Gastroesophageal sphincter (tissue), 4 donors: ENCODE measurements around the gene AP3S1. TPM values are rescaled to one million over a fixed set of nuclear protein-coding genes. Genes with fewer than 3 reads are reported as not detected.

Experiments used
- ATAC-seq: fragments of 150-250 bp; one replicate; pipeline ENCODE4 v1.9.1; 2016; ENCODE audit warnings: mild to moderate bottlenecking, moderate library complexity
- H3K27ac ChIP-seq, 4 donors: fragments of 200-600 bp; sonication (generic) in 3 of 4; 1 replicate in 3 of 4; 2 replicates in 1 of 4; pipeline ENCODE4 v1.5.1; 2016 to 2019
- H3K27me3 ChIP-seq: fragments of 200-600 bp; sonication (generic); one replicate; pipeline ENCODE4 v1.5.1; 2019
- H3K36me3 ChIP-seq, 2 donors: fragments of 200-600 bp; sonication (generic); one replicate each; pipeline ENCODE4 v1.5.1; 2019; ENCODE audit warnings: control low read depth in 1 of 2
- H3K4me1 ChIP-seq, 3 donors: fragments of 200-600 bp; sonication (generic); 1 replicate in 2 of 3; 2 replicates in 1 of 3; pipeline ENCODE4 v1.5.1; 2016 to 2019; ENCODE audit warnings: control low read depth in 2 of 3
- H3K4me3 ChIP-seq, 2 donors: fragments of 200-600 bp; sonication (generic); one replicate each; pipeline ENCODE4 v1.5.1; 2019; ENCODE audit warnings: mild to moderate bottlenecking in 1 of 2, moderate library complexity in 1 of 2
- H3K9me3 ChIP-seq, 3 donors: fragments of 200-600 bp; sonication (generic); one replicate each; pipeline ENCODE4 v1.5.1; 2017 to 2019; ENCODE audit warnings: control low read depth in 2 of 3
- CTCF ChIP-seq, 4 experiments: fragments of 200-600 bp in 2 of 4; fragments of 450-650 bp in 2 of 4; sonication (generic) in 1 of 4; IDR thresholded peaks; one replicate each; pipeline ENCODE4 v1.5.1; 2017 to 2019; ENCODE audit warnings: antibody characterized with exemption in 4 of 4, mild to moderate bottlenecking in 2 of 4, moderate library complexity in 2 of 4
- EP300 ChIP-seq: sonication (generic); formaldehyde crosslinking; IDR thresholded peaks from one replicate; pipeline ENCODE4 v1.6.1; 2017; ENCODE audit warnings: antibody characterized with exemption, mild to moderate bottlenecking
- POLR2A ChIP-seq, 2 donors: fragments of 450-650 bp; IDR thresholded peaks; one replicate each; pipeline ENCODE4 v1.6.1; 2017; ENCODE audit warnings: antibody characterized with exemption in 2 of 2, mild to moderate bottlenecking in 2 of 2, moderate library complexity in 1 of 2
- POLR2AphosphoS5 ChIP-seq: sonication (generic); formaldehyde crosslinking; IDR thresholded peaks from one replicate; pipeline ENCODE4 v1.6.1; 2017; ENCODE audit warnings: antibody characterized with exemption
- WGBS, 2 donors: methylation state at CpG; one replicate each; pipeline ENCODE4 v1.1.5; 2018; ENCODE audit warnings: low coverage in 1 of 2; 5-methylcytosine and 5-hydroxymethylcytosine counted together
- total RNA-seq, 4 donors: library from RNA; depleted of rRNA; stranded (reverse); fragments of >200 nt; gene quantifications; one replicate each; pipeline ENCODE4 v1.1.0, GENCODE V29; 2016

The AP3S1 gene
- total RNA-seq, 4 donors from 2014 or later, result 62.1 to 200 (median 99.5) TPM

- H3K27ac ChIP-seq, result peak overlapping the region in 3 of 4 donors; percentile 75 to 92 (median 75)
- ATAC-seq, result peak; percentile 32
Observed at GRCh38 chr5:115815693-115816225, 26.0 kb upstream of the AP3S1 start.

GRCh38 chr5:115816226-115817081 lies 25.3 kb upstream of the AP3S1 start, which contains the start of gene CDO1:
Gene CDO1, minus strand, starts transcription at chr5:115816659. Its CDS starts 262 bp downstream, at chr5:115816397.
- Histone ChIP-seq H3K27ac (peak within 1 kb of the TSS; percentile 24 to 92 (median 75)), H3K4me3 (peak within 1 kb of the TSS; percentile 52 to 61), H3K4me1 (peaks cover 0 to 20% (median 10%) of the 10 kb centered on the region in 3 donors), H3K36me3 (no peaks in the 10 kb centered on the region), H3K27me3 (peaks cover 39% of the 10 kb centered on the region), H3K9me3 (no peaks in the 10 kb centered on the region)
- TF ChIP-seq POLR2A (IDR thresholded peaks at IDR 0.05), result peak in 1 of 2 donors; percentile 24
- TF ChIP-seq POLR2AphosphoS5, result no peak
- peak in 1 of 4 experiments; percentile 3 for TF ChIP-seq CTCF (IDR thresholded peaks at IDR 0.05)
- no peak for TF ChIP-seq EP300
- 0% methylated on average over 1 to 7 of the region's 69 CpGs for WGBS, 2 donors
- ATAC-seq, result peak; percentile 82

More at GRCh38 chr5:115815693-115816225, 26.0 kb upstream of the AP3S1 start:
- peaks cover 0 to 20% (median 10%) of the 10 kb centered on the region in 3 donors for H3K4me1 ChIP-seq
- 0 to 10% methylated on average over 1 to 4 of the region's 48 CpGs for WGBS, 2 donors
- H3K36me3 ChIP-seq, result no peaks in the 10 kb centered on the region
- TF ChIP-seq POLR2A (IDR thresholded peaks at IDR 0.05) (no peak), CTCF (IDR thresholded peaks at IDR 0.05) (peak in 1 of 4 experiments; percentile 11), POLR2AphosphoS5 (no peak)
- H3K9me3 ChIP-seq, result no peaks in the 10 kb centered on the region
- peaks cover 39% of the 10 kb centered on the region for H3K27me3 ChIP-seq
- peak overlapping the region; percentile 52 to 61 for H3K4me3 ChIP-seq

DNA sequence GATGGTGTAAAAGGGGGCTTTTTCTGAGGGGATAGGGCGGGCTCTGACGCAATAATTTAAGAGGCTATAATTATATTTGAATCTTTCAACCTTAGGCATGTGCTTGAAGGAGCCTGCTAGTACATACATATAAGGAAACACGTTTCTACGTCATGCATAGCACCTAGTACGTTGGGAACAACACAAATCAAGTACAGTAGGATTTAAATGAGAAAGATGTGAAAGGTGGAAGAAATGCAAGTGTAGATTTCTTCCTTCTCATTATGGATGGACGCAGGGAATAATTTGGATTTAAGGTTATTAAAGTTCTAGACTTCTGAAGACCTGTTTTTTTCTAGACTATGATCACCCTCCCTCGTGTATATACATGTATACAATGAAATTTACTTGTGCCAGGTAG lies 24.3 kb upstream of the AP3S1 start:
- Histone ChIP-seq H3K27me3 (peaks cover 37% of the 10 kb centered on the region), H3K9me3 (no peaks in the 10 kb centered on the region), H3K4me1 (peaks cover 0 to 20% (median 10%) of the 10 kb centered on the region in 3 donors), H3K36me3 (no peaks in the 10 kb centered on the region), H3K4me3 (no peak overlapping the region), H3K27ac (peak overlapping the region in 2 of 4 donors; percentile 75 to 92)
- ATAC-seq, result peak; percentile 35
- 68 to 74% methylated on average over 7 of the region's 7 CpGs for WGBS, 2 donors
- TF ChIP-seq POLR2AphosphoS5 (no peak), POLR2A (IDR thresholded peaks at IDR 0.05) (no peak), EP300 (no peak), CTCF (IDR thresholded peaks at IDR 0.05) (no peak)

- Histone ChIP-seq H3K36me3 (no peaks in the 10 kb centered on the region), H3K4me1 (peaks cover 0 to 20% (median 10%) of the 10 kb centered on the region in 3 donors), H3K4me3 (no peak overlapping the region), H3K27me3 (peaks cover 30% of the 10 kb centered on the region), H3K9me3 (no peaks in the 10 kb centered on the region), H3K27ac (no peak overlapping the region)
- no peak for ATAC-seq
- TF ChIP-seq POLR2AphosphoS5 (no peak), CTCF (IDR thresholded peaks at IDR 0.05) (no peak), EP300 (no peak), POLR2A (IDR thresholded peaks at IDR 0.05) (no peak)
- WGBS, 2 donors, result 93 to 100% methylated on average over 2 to 10 of the region's 18 CpGs
Observed at GRCh38 chr5:115818821-115819220, 22.9 kb upstream of the AP3S1 start.
